IPS DF 6.9 (cell line): ENCODE results near the gene TNIP1.

Experiments used
- DNase-seq: peaks from one replicate; pipeline ENCODE4 v3.0.0-alpha.2; 2013; ENCODE audit warnings: low read depth, low spot score
- H3K27ac ChIP-seq: one replicate; pipeline ENCODE4 v1.5.1; 2013; ENCODE audit warnings: low read length, control low read depth
- H3K27me3 ChIP-seq: 2 replicates; pipeline ENCODE4 v1.6.1; 2013; ENCODE audit warnings: mild to moderate bottlenecking, low read length; ENCODE audit not compliant: control insufficient read depth, insufficient read depth
- H3K36me3 ChIP-seq: 2 replicates; pipeline ENCODE4 v1.6.1; 2013; ENCODE audit warnings: low read length; ENCODE audit not compliant: control insufficient read depth, insufficient read depth
- H3K4me1 ChIP-seq: 2 replicates; pipeline ENCODE4 v1.6.1; 2013; ENCODE audit warnings: low read length; ENCODE audit not compliant: control insufficient read depth, insufficient read depth
- H3K4me3 ChIP-seq: 2 replicates; pipeline ENCODE4 v1.5.1; 2013; ENCODE audit warnings: mild to moderate bottlenecking, low read length
- H3K9me3 ChIP-seq: 2 replicates; pipeline ENCODE4 v1.6.1; 2013; ENCODE audit warnings: low read length, inconsistent platforms; ENCODE audit not compliant: control insufficient read depth, insufficient read depth
- WGBS: extraction: QIAGEN DNeasy Blood & Tissue Kit; methylation state at CpG from one replicate; pipeline ENCODE4 v1.1.7; 2013; ENCODE audit warnings: mixed read lengths, missing lambda C conversion rate; ENCODE audit not compliant: insufficient read length, insufficient coverage; 5-methylcytosine and 5-hydroxymethylcytosine counted together

TNIP1 gene

DNA sequence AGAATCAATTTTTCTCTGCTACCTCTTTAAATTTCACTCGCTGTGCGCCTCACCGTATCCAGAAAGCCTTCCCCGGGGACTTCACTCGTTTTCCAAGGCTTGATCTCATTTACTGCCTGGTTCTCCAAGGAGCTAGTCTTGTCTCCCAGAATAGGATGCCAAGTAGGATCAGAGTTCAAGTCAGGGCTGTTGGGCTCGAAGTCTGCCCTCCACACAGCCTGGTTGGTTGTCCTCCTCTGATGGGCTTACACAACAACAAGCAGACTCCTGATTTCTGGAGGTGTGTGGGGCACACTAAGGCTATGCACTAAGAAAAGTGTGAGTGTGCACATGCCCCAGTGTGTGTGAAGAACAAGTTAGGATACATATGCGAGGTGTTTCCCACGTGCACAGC, 14.0 kb upstream of the TNIP1 start:
- Histone ChIP-seq H3K27ac (no peak overlapping the region), H3K4me1 (peaks cover 2% of the 10 kb centered on the region; the same call in 1 of the 2 replicates), H3K4me3 (no peak overlapping the region), H3K27me3 (no peaks in the 10 kb centered on the region), H3K9me3 (no peaks in the 10 kb centered on the region), H3K36me3 (no peaks in the 10 kb centered on the region)
- WGBS: no CpG with 5 or more reads among the region's 8 CpGs
- DNase-seq: no peak

DNA sequence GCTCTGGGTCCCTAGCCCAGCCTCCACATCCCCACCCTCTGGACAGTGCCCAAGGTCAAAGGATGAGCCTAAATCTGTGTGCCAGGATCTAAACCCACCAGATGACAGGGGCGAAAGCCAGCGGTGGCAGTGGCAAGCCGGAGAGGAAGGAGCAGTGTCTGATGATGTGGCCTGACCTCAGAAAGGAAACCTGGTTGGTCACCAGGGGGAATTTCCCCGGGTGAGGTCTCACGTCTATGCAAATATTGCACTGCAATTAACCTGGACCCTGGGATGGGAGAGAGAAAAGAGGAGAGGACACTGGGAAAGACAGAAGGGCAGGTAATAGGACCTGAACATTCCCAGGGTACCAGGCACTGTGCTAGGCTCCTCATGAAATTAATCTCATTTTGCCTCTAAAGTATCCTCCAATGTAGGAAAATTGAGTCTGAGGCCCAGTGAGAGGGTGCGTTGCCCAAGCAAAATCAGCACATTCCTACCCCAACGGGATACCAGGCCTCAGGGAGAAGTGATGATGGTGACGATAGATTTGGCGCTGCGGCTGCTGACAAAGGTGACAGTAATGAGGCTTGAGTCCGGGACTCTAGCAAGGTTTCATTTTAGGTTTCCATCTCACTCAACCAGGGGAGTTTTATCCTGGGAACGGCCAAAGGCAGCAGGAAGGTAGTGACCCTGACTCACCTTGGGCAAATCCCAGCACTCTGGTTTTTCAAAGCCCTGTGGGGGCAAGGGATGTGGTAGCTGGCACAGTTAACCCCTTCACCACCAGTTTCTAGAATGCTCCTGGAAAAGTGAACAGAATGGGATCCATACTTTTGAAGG, 13.4 kb upstream of the TNIP1 start:
- Histone ChIP-seq H3K4me3 (no peak overlapping the region), H3K9me3 (no peaks in the 10 kb centered on the region), H3K27me3 (no peaks in the 10 kb centered on the region), H3K27ac (no peak overlapping the region), H3K4me1 (peaks cover 2% of the 10 kb centered on the region; the same call in 1 of the 2 replicates), H3K36me3 (no peaks in the 10 kb centered on the region)
- DNase-seq: no peak
- WGBS: no CpG with 5 or more reads among the region's 12 CpGs

DNA sequence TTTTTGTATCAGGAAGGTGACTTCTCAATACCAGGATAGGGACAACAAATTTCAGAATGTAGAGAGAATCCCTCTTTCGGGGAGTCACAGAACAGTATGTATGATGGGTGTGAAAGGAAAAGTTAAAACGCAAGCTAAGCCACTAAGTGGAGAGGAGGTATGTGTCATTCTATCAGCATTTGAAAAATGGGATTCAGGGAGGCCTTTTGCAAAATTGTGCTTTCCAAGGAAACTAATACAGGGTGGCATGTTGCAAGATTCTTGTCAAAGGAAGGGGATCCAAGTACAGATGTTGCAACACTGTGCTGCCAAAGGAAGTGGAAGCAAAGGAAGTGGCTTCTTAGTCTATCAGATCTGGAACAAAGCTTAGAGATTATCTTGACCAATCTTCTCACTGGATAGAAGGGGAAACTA, 12.6 kb upstream of the TNIP1 start:
- Histone ChIP-seq H3K9me3 (no peaks in the 10 kb centered on the region), H3K27me3 (no peaks in the 10 kb centered on the region), H3K4me3 (no peak overlapping the region), H3K36me3 (no peaks in the 10 kb centered on the region), H3K27ac (no peak overlapping the region), H3K4me1 (peaks cover 2% of the 10 kb centered on the region; the same call in 1 of the 2 replicates)
- WGBS: no CpG with 5 or more reads among the region's 2 CpGs
- no peak for DNase-seq

DNA sequence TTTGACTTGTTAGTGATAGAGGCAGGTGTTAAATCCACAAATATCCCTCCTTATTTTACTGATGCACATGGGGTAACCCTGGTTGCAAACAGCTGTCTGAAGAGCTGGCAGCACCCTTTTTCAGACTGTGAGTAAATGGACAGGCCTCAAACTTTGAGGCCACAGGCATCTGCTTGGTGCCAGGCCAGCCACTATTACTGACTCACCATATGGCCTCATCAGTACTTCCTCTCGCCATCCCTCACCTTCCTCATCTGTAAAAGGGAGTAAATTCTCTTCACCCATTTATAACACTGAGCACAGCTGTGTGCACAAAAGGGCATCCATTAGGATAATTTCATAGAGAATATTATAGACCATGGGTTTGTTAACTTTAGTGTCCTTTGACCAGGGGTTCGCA, 11.9 kb upstream of the TNIP1 start:
- H3K36me3 ChIP-seq: no peaks in the 10 kb centered on the region
- no peak overlapping the region for H3K4me3 ChIP-seq
- H3K27ac ChIP-seq: no peak overlapping the region
- no CpG with 5 or more reads among the region's 2 CpGs for WGBS
- no peaks in the 10 kb centered on the region for H3K27me3 ChIP-seq
- peaks cover 2% of the 10 kb centered on the region; the same call in 1 of the 2 replicates for H3K4me1 ChIP-seq
- no peaks in the 10 kb centered on the region for H3K9me3 ChIP-seq
- DNase-seq: no peak

DNA sequence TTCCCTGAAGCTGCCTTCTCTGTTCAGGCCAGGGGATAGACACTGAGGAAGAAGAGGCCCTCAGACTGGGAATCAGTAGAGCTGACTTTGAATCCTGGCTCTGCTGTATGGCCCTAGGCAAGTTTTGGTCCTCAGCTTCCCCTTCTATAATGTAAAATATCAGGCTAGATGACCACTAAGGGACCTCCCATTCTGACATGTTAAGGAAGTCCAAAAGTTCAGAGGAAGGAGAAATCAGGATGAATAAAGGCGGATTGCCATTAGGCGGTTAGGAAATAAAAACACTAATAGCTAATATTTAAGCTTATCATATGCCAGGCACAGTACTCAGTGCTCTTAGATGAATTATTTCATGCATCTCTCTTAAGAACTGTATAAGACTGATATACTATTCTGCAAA, 8.9 kb upstream of the TNIP1 start:
- Histone ChIP-seq H3K4me1 (no peaks in the 10 kb centered on the region; the same call in 1 of the 2 replicates), H3K9me3 (no peaks in the 10 kb centered on the region), H3K27ac (no peak overlapping the region), H3K4me3 (no peak overlapping the region), H3K36me3 (no peaks in the 10 kb centered on the region), H3K27me3 (no peaks in the 10 kb centered on the region)
- no peak for DNase-seq
- WGBS: no CpG with 5 or more reads among the region's 2 CpGs

DNA sequence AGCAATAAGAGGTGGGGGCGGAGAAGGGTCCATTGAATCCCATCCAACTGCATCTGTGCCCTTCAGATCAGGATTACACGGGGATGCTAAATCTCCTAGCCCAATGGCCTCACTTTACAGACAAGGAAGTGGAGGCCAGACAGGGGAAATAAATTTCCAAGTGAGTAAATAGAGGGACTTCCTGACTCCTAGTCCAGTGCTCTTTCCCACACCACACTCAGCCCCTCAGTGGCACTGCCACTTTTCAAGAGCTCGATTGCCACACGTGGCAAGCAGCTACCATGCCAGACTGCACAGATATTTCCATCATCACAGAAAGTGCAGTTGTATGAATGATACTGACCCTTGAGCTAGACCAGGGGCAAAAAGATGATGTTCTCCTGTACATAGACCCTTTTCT, 8.2 kb upstream of the TNIP1 start:
- no peaks in the 10 kb centered on the region; the same call in 1 of the 2 replicates for H3K4me1 ChIP-seq
- WGBS: no CpG with 5 or more reads among the region's 4 CpGs
- DNase-seq: no peak
- H3K36me3 ChIP-seq: no peaks in the 10 kb centered on the region
- no peaks in the 10 kb centered on the region for H3K9me3 ChIP-seq
- no peak overlapping the region for H3K4me3 ChIP-seq
- no peak overlapping the region for H3K27ac ChIP-seq
- H3K27me3 ChIP-seq: no peaks in the 10 kb centered on the region

DNA sequence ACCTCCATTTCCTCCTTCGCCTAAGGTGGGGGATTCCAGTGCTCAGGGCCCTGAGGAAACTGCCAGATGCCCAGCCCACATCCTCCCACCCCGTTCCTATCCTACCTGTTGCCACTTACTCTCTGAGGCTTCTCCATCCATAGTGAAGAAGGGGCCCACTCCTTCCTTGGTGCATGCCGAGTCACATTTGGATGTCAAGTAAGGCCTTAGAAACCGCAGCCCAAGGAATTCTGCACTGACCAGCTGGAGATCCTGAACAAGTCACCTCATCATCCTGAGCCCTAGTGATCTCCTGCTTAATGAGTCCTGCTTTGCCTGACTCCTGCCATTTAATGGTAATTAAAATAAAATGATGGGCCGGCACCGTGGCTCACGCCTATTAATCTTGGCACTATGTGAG, 6.7 kb upstream of the TNIP1 start:
- Histone ChIP-seq H3K27ac (no peak overlapping the region), H3K9me3 (no peaks in the 10 kb centered on the region), H3K4me1 (no peaks in the 10 kb centered on the region), H3K36me3 (no peaks in the 10 kb centered on the region), H3K4me3 (no peak overlapping the region), H3K27me3 (no peaks in the 10 kb centered on the region)
- DNase-seq: no peak
- WGBS: no CpG with 5 or more reads among the region's 7 CpGs

DNA sequence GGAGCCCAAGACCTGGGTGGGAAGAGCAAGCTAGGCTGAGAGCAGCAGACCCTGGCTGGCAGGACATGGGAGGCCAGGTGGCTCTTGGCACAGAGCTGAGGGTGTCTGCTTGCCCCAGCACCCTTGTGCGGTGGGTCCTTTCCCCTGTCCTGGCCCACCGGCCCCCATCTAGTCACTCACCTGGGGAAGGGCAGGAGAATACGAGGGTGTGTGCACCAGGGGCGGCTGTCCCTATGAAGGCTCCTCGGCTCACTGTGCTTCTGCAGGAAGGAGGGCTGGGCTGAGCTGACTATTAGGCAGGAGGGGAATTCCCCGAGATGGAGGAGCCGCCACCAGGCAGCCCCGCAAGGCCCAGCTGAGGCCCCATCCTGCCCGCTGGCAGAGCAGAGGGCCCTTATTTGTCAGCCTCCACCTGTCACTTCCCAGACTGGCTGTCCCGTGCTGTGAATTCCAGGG, 6.1 kb upstream of the TNIP1 start:
- DNase-seq: no peak
- no CpG with 5 or more reads among the region's 10 CpGs for WGBS
- H3K9me3 ChIP-seq: no peaks in the 10 kb centered on the region
- no peaks in the 10 kb centered on the region for H3K27me3 ChIP-seq
- no peak overlapping the region for H3K4me3 ChIP-seq
- H3K27ac ChIP-seq: no peak overlapping the region
- H3K36me3 ChIP-seq: no peaks in the 10 kb centered on the region
- H3K4me1 ChIP-seq: no peaks in the 10 kb centered on the region

DNA sequence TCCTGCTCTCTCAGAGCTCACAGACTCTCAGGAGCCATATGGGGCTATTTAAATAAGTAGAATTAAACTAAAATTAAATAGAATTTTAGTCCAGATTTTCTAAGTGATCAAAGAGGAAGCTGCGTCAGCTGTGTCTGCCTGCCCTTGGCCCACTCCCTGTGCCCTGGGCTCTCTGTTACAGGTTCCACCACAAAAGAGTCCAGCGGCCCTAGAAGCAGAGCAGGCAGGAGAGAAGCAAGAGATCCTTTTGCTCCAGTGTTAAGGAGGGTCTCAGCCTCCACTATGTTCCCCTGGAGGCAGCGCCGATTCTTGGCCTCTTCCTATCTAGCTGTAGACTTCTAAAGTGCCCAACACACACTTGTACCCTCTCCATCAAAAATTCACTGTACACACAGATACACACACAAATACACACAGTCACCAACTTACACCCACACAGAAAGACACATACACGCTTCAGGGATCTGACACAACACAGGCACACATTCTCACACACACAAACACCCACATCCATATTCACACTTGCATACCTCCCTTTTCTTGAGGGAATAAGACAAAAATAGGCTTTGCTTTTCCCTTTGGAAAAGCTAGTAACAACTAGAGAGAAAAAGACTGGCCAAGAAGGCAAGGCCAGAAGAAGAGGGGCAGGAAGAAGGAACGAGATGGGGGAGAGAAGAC, 5.5 kb upstream of the TNIP1 start:
- no CpG with 5 or more reads among the region's 6 CpGs for WGBS
- Histone ChIP-seq H3K9me3 (no peaks in the 10 kb centered on the region), H3K27ac (no peak overlapping the region), H3K4me3 (no peak overlapping the region), H3K4me1 (no peaks in the 10 kb centered on the region), H3K27me3 (no peaks in the 10 kb centered on the region), H3K36me3 (no peaks in the 10 kb centered on the region)
- no peak for DNase-seq

DNA sequence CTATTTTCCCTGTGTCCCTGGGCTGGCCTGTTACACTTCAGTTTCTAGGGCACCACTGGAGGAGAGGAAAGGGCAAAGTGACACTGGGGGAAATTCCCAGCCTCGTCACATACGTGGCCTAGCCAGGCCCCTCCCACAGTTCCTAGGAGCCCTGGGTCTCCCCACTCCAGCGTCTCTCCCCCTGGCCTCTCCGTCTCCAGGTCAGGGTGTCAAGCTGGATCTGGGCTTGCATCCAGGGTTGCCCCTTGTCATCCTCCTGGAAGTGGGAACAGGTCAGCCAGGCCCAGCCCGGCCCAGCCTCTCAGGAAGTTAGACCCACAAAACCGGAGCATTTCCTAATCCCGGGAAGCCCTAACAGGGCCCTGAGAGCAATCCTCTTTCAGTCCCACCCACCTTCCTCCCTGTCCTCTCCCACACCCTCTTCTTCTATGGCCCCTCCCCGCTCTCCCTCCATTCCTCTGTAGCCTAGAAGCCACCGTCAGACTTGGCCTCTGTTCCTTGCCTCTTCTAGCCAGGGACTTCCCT, 4.7 kb upstream of the TNIP1 start:
- Histone ChIP-seq H3K4me3 (no peak overlapping the region), H3K27me3 (no peaks in the 10 kb centered on the region), H3K27ac (no peak overlapping the region), H3K36me3 (no peaks in the 10 kb centered on the region), H3K4me1 (no peaks in the 10 kb centered on the region), H3K9me3 (no peaks in the 10 kb centered on the region)
- no CpG with 5 or more reads among the region's 9 CpGs for WGBS
- no peak for DNase-seq
